ENCODE measurements around the gene OLFML1. TPM values are rescaled to one million over a fixed set of nuclear protein-coding genes. Genes with fewer than 3 reads are reported as not detected.

OLFML1 gene
- total and polyA plus RNA-seq, 2 of the 8 experiments (the other 6 are each of a cell fraction or from before 2014, with no cell fraction given), result 0.24 TPM; not detected in 1

DNA sequence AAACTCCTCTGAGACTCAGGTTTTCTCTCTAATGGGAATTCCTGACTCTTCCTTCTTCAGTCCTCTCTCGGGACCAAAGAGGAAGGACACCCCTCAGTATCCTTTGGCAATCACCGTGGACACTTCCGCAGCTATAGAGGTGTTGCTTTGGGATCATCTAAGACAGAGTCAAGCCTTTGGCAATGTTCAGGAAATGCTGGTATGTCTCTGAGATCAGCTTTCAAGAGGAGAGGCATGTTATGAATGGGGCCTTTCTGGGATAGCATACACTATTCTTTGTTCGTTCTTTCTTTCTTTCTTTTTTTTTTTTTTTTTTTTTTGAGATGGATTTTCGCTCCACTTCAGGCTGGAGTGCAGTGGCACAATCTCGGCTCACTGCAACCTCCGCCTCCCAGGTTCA lies 14.2 kb upstream of the OLFML1 start:
- Histone ChIP-seq H3K4ac (replicated peaks; ENCODE audit: insufficient read length, low read depth, low read length) (no peak overlapping the region), H3K4me2 (ENCODE audit: insufficient read depth in 1 of 2, low read depth in 2 of 2, low read length in 2 of 2) (no peak overlapping the region), H4K5ac (ENCODE audit: insufficient read length, low read depth, low read length) (no peak overlapping the region), H3K27ac (ENCODE audit: low read depth, low read length) (no peak overlapping the region), H4K91ac (replicated peaks; ENCODE audit: insufficient read length, low read length) (no peak overlapping the region), H3K23me2 (ENCODE audit: low read depth, low read length) (no peaks in the 10 kb centered on the region), H3K4me1 (replicated peaks in 1 of 4; ENCODE audit: control insufficient read depth in 3 of 4, insufficient read depth in 4 of 4, low read length in 3 of 4) (no peaks in the 10 kb centered on the region), H3K56ac (replicated peaks; ENCODE audit: insufficient read length, low read depth, low read length) (no peak overlapping the region), H3K9me3 (ENCODE audit: insufficient read depth in 2 of 2, low read depth in 1 of 2, low read length in 1 of 2) (no peaks in the 10 kb centered on the region), H2BK5ac (ENCODE audit: low read depth, low read length) (no peak overlapping the region), H3K9ac (replicated peaks in 1 of 4; ENCODE audit: extremely low read depth in 1 of 4, low read depth in 3 of 4, low read length in 3 of 4) (no peak overlapping the region), H3K4me3 (ENCODE audit: extremely low read depth in 1 of 4, insufficient read depth in 2 of 4, low read depth in 3 of 4, low read length in 4 of 4) (no peak overlapping the region), H2BK15ac (ENCODE audit: low read length) (no peak overlapping the region), H2BK12ac (ENCODE audit: low read depth, low read length) (no peak overlapping the region), H4K20me1 (replicated peaks in 1 of 2; ENCODE audit: control insufficient read depth in 1 of 2, insufficient read depth in 2 of 2, low read length in 2 of 2) (no peaks in the 10 kb centered on the region), H3K14ac (ENCODE audit: insufficient read length) (no peak overlapping the region), H2BK20ac (ENCODE audit: low read length) (no peak overlapping the region), H3K79me1 (ENCODE audit: low read depth, low read length) (no peaks in the 10 kb centered on the region), H2BK120ac (replicated peaks; ENCODE audit: low read depth, low read length) (no peak overlapping the region), H4K8ac (ENCODE audit: extremely low read depth, insufficient read depth, low read length) (no peak overlapping the region), H3K36me3 (ENCODE audit: control insufficient read depth in 2 of 4, insufficient read depth in 4 of 4, low read length in 3 of 4) (no peaks in the 10 kb centered on the region), H3K18ac (ENCODE audit: extremely low read depth, low read length) (no peak overlapping the region), H2AFZ (ENCODE audit: low read length) (no peak overlapping the region), H3K79me2 (ENCODE audit: control insufficient read depth in 1 of 2, insufficient read depth in 2 of 2, low read length in 2 of 2) (no peaks in the 10 kb centered on the region), H3K23ac (ENCODE audit: insufficient read length) (no peak overlapping the region), H3K27me3 (replicated peaks in 1 of 4; ENCODE audit: control insufficient read depth in 3 of 4, extremely low read depth in 1 of 4, insufficient read depth in 3 of 4, low read length in 3 of 4) (no peaks in the 10 kb centered on the region), H2AK5ac (ENCODE audit: low read depth, low read length) (no peak overlapping the region)
- WGBS, 2 experiments (ENCODE audit: extremely low coverage in 1 of 2, insufficient coverage in 1 of 2, insufficient read length in 1 of 2, insufficient replicate concordance in 2 of 2, low coverage in 1 of 2, low lambda C conversion rate in 2 of 2, missing lambda C conversion rate in 1 of 2), result 97% methylated on average over 3 of the region's 7 CpGs; no CpG with 5 or more reads in 1 of the 2 experiments
- CTCF ChIA-PET (ENCODE audit: partially characterized antibody), result interaction anchor here (1.3 to 2.7 kb wide), 2 partner anchors 20 to 29 kb away, joined by 7 to 10 read pairs; no protein-coding TSS in a partner anchor
- FAIRE-seq, result no peak
- DNase-seq (ENCODE audit: low read depth in 1 of 2, low spot score in 2 of 2), result no peak
- POLR2A ChIA-PET (ENCODE audit: partially characterized antibody), result no interaction called here
- TF ChIP-seq GABPA (IDR thresholded peaks at IDR 0.05; ENCODE audit: borderline replicate concordance, insufficient read depth, low read length), result no peak
- no peak for TF ChIP-seq GTF2F1 (IDR thresholded peaks at IDR 0.05; ENCODE audit: borderline replicate concordance, low read depth, low read length)
- no peak for TF ChIP-seq BCL11A (IDR thresholded peaks at IDR 0.05; ENCODE audit: low read depth in 2 of 2, low read length in 2 of 2)
- no peak for TF ChIP-seq KDM1A (IDR thresholded peaks at IDR 0.05; ENCODE audit: borderline replicate concordance, low read length)
- no peak for TF ChIP-seq CTBP2 (IDR thresholded peaks at IDR 0.05; ENCODE audit: borderline replicate concordance, insufficient read depth, insufficient read length, low read length)
- TF ChIP-seq, protein P1, sequence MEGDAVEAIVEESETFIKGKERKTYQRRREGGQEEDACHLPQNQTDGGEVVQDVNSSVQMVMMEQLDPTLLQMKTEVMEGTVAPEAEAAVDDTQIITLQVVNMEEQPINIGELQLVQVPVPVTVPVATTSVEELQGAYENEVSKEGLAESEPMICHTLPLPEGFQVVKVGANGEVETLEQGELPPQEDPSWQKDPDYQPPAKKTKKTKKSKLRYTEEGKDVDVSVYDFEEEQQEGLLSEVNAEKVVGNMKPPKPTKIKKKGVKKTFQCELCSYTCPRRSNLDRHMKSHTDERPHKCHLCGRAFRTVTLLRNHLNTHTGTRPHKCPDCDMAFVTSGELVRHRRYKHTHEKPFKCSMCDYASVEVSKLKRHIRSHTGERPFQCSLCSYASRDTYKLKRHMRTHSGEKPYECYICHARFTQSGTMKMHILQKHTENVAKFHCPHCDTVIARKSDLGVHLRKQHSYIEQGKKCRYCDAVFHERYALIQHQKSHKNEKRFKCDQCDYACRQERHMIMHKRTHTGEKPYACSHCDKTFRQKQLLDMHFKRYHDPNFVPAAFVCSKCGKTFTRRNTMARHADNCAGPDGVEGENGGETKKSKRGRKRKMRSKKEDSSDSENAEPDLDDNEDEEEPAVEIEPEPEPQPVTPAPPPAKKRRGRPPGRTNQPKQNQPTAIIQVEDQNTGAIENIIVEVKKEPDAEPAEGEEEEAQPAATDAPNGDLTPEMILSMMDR (IDR thresholded peaks at IDR 0.05; ENCODE audit: control extremely low read depth in 1 of 3, insufficient read depth in 1 of 3, low read depth in 1 of 3, low read length in 3 of 3), result no peak
- no peak for TF ChIP-seq RXRA (IDR thresholded peaks at IDR 0.05; ENCODE audit: insufficient read depth, low read depth, low read length)
